H1 (cell line): ENCODE data around the gene ZNF598.

Source experiments
- CTCF ChIP-seq, 3 experiments: IDR thresholded peaks; 1 replicate in 2 of 3; 2 replicates in 1 of 3; pipeline versions ENCODE4 v1.5.1 to v1.6.1; 2011; ENCODE audit warnings: low read length in 3 of 3, mild to moderate bottlenecking in 3 of 3, inconsistent platforms in 2 of 3, low read depth in 1 of 3, moderate library complexity in 1 of 3; ENCODE audit not compliant: insufficient read depth in 1 of 3; ENCODE audit errors: control extremely low read depth in 1 of 3
- EP300 ChIP-seq, 2 experiments: IDR thresholded peaks; 1 replicate in 1 of 2; 2 replicates in 1 of 2; pipeline ENCODE4 v1.6.1; 2011 to 2012; ENCODE audit warnings: low read depth in 2 of 2, low read length in 2 of 2, mild to moderate bottlenecking in 2 of 2, borderline replicate concordance in 1 of 2, inconsistent platforms in 1 of 2, moderate library complexity in 1 of 2
- MAFK ChIP-seq: IDR thresholded peaks from 2 replicates; pipeline ENCODE4 v1.6.1; 2012; ENCODE audit warnings: low read depth, mild to moderate bottlenecking, improper control_type of control experiment, low read length
- RXRA ChIP-seq: IDR thresholded peaks from 2 replicates; pipeline ENCODE4 v1.6.1; 2011; ENCODE audit warnings: low read depth, mild to moderate bottlenecking, low read length, moderate library complexity; ENCODE audit not compliant: insufficient read depth

- TF ChIP-seq EP300 (IDR thresholded peaks at IDR 0.05; ENCODE audit: borderline replicate concordance in 1 of 2, low read depth in 2 of 2, low read length in 2 of 2) (no peak), CTCF (IDR thresholded peaks at IDR 0.05; ENCODE audit: control extremely low read depth in 1 of 3, insufficient read depth in 1 of 3, low read depth in 1 of 3, low read length in 3 of 3) (no peak), RXRA (no peak), MAFK (no peak)
These were observed 16.9 kb upstream of the ZNF598 start, which contains the start of gene NHERF2 for GRCh38 chr16:2026461-2027023.
